NT2/D1 (cell line): ENCODE results near the gene ZNF536.

Source experiments
- SUZ12 ChIP-seq: IDR thresholded peaks from 2 replicates; pipeline ENCODE4 v1.6.1; 2011; ENCODE audit not compliant: insufficient read length, insufficient read depth; ENCODE audit errors: extremely low read depth
- ZNF274 ChIP-seq: IDR thresholded peaks from 2 replicates; pipeline ENCODE4 v1.6.1; 2011; ENCODE audit warnings: mild to moderate bottlenecking, low read depth, low read length

DNA sequence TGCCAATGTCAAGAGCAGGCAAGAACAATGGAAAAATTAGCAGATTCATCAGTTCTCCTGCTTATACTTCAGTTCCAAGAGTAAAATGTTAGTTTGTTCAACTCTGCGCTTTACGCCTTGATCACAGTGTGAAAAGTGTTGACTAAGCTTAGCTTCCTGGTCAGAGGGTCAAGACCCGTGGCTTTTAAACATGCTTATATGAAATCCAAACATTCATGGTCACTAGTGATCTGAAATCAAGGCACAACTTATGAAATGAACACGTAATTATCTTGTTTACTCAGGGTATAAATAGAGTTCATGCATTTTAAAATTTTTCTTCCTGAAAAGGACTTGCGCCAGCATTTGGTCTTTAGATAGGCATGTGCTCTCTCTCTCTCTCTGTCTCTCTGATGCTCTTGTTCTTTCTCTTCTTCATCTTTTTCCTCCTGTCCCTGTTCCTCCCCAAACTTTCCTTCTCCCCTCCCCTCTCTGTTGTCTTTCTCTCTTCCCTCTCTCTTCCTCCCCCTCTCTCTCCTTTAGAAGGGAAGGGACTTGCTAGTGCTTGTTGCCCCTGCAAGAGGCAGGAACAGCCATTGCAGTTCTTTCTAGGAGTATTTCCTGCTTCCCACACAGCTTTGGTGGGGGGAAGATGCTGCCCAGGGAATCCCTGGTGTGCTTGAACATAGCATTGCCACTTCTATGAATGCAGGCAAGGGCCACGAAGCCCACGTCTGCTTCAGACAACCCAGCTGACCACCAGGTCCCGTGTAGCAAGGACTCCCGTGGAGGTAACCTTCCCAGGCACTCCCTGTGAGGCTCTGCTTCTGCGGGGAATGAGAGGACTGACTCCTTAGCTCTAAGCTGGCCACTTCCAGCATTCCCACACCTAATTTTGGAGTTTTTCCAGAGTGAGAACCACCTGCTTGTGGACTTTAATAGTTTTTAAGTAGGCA, 7.1 kb upstream of the ZNF536 start:
- TF ChIP-seq SUZ12 (no peak), ZNF274 (no peak)
